IMR-90 (cell line): ENCODE results near the gene MAPRE2. TPM values are rescaled to one million over a fixed set of nuclear protein-coding genes. Genes with fewer than 3 reads are reported as not detected.

Experiments used
- ATAC-seq: fragments of 200-7000 bp; cut with Tn5 transposase; 2 replicates; pipeline ENCODE4 v1.9.1; 2020; ENCODE audit warnings: low read depth, mild to moderate bottlenecking, moderate library complexity
- BruUV-seq: library from RNA; stranded (reverse); fragments of 400-500 nt; replicated peaks from 2 replicates; lab custom pipeline; 2021; lab: Mats Ljungman, UMichigan
- CTCF ChIA-PET: fragments of 300-600 bp; formaldehyde crosslinking; extraction: SDS; loops from one replicate; lab custom pipeline; 2021; ENCODE audit warnings: antibody characterized with exemption; lab: Yijun Ruan, JAX
- POLR2A ChIA-PET: fragments of 300-600 bp; sonication (Branson Sonifier 250); formaldehyde crosslinking; loops from one replicate; lab custom pipeline; 2022; ENCODE audit warnings: antibody characterized with exemption; ENCODE audit not compliant: unreplicated experiment; lab: Charles Lee
- DNase-seq: peaks from one replicate; pipeline ENCODE4 v3.0.0; 2013
- H2AFZ ChIP-seq: replicated peaks from 2 replicates; pipeline ENCODE3; 2013; ENCODE audit warnings: low read length, mild to moderate bottlenecking; ENCODE audit not compliant: poor library complexity
- H2AK5ac ChIP-seq: 2 replicates; pipeline ENCODE4 v1.6.1; 2013; ENCODE audit warnings: low read depth, low read length, inconsistent platforms
- H2AK9ac ChIP-seq: replicated peaks from 2 replicates; pipeline ENCODE3; 2013; ENCODE audit warnings: mild to moderate bottlenecking, low read depth, low read length, moderate library complexity; ENCODE audit not compliant: poor library complexity
- H2BK120ac ChIP-seq: 2 replicates; pipeline ENCODE4 v1.6.1; 2013; ENCODE audit warnings: low read depth, low read length, inconsistent platforms
- H2BK15ac ChIP-seq: 3 replicates; pipeline ENCODE4 v1.6.1; 2013; ENCODE audit warnings: low read depth, low read length, inconsistent platforms
- H2BK20ac ChIP-seq: 2 replicates; pipeline ENCODE4 v1.6.1; 2013; ENCODE audit warnings: low read depth, mild to moderate bottlenecking, inconsistent platforms, low read length, moderate library complexity
- H2BK5ac ChIP-seq: 2 replicates; pipeline ENCODE4 v1.6.1; 2013; ENCODE audit warnings: mild to moderate bottlenecking, low read depth, low read length, inconsistent platforms; ENCODE audit not compliant: poor library complexity, severe bottlenecking
- H3K14ac ChIP-seq: replicated peaks from 2 replicates; pipeline ENCODE4 v1.6.1; 2013; ENCODE audit warnings: low read depth, low read length, inconsistent platforms
- H3K18ac ChIP-seq: 2 replicates; pipeline ENCODE4 v1.6.1; 2013; ENCODE audit warnings: low read depth, low read length, control low read depth
- H3K23ac ChIP-seq: 2 replicates; pipeline ENCODE4 v1.6.1; 2013; ENCODE audit warnings: low read depth, low read length, inconsistent platforms
- H3K27ac ChIP-seq: 2 replicates; pipeline ENCODE4 v1.5.1; 2013; ENCODE audit warnings: mild to moderate bottlenecking, control low read depth, low read length; ENCODE audit not compliant: insufficient read depth
- H3K27me3 ChIP-seq: 2 replicates; pipeline ENCODE4 v1.6.1; 2013; ENCODE audit warnings: low read length; ENCODE audit not compliant: control insufficient read depth, insufficient read depth
- H3K36me3 ChIP-seq: 2 replicates; pipeline ENCODE4 v1.6.1; 2013; ENCODE audit warnings: low read length, mixed read lengths; ENCODE audit not compliant: control insufficient read depth, insufficient read depth
- H3K4ac ChIP-seq: 2 replicates; pipeline ENCODE4 v1.6.1; 2013; ENCODE audit warnings: low read depth, low read length, inconsistent platforms
- H3K4me1 ChIP-seq: 2 replicates; pipeline ENCODE4 v1.6.1; 2013; ENCODE audit warnings: low read length, mixed read lengths; ENCODE audit not compliant: control insufficient read depth, insufficient read depth
- H3K4me2 ChIP-seq: 2 replicates; pipeline ENCODE4 v1.6.1; 2013; ENCODE audit warnings: low read depth, mild to moderate bottlenecking, control low read depth, low read length, moderate library complexity
- H3K4me3 ChIP-seq: 2 replicates; pipeline ENCODE4 v1.5.1; 2013; ENCODE audit warnings: low read depth, mild to moderate bottlenecking, control low read depth, low read length, moderate library complexity; ENCODE audit not compliant: insufficient read depth
- H3K56ac ChIP-seq: 2 replicates; pipeline ENCODE4 v1.6.1; 2013; ENCODE audit warnings: low read length, inconsistent platforms; ENCODE audit not compliant: insufficient read depth; ENCODE audit errors: extremely low read depth
- H3K79me1 ChIP-seq, 2 experiments: 2 replicates each; pipeline ENCODE4 v1.6.1; 2013; ENCODE audit warnings: low read length in 2 of 2, inconsistent platforms in 1 of 2, low read depth in 1 of 2
- H3K9ac ChIP-seq: 2 replicates; pipeline ENCODE4 v1.6.1; 2013; ENCODE audit warnings: low read depth, low read length, control low read depth
- H3K9me1 ChIP-seq: 2 replicates; pipeline ENCODE4 v1.6.1; 2013; ENCODE audit warnings: low read length, inconsistent platforms; ENCODE audit not compliant: insufficient read depth
- H3K9me3 ChIP-seq: 2 replicates; pipeline ENCODE4 v1.6.1; 2013; ENCODE audit warnings: low read length; ENCODE audit not compliant: control insufficient read depth, insufficient read depth
- H4K20me1 ChIP-seq: 2 replicates; pipeline ENCODE4 v1.6.1; 2013; ENCODE audit warnings: low read length, inconsistent platforms; ENCODE audit not compliant: insufficient read depth
- H4K5ac ChIP-seq: 2 replicates; pipeline ENCODE4 v1.6.1; 2013; ENCODE audit warnings: mild to moderate bottlenecking, low read depth, low read length, control low read depth
- H4K8ac ChIP-seq, 2 experiments: 2 replicates each; pipeline ENCODE4 v1.6.1; 2013; ENCODE audit warnings: low read depth in 2 of 2, low read length in 2 of 2, control low read depth in 1 of 2, inconsistent platforms in 1 of 2
- H4K91ac ChIP-seq: 2 replicates; pipeline ENCODE4 v1.6.1; 2013; ENCODE audit warnings: low read depth, low read length, inconsistent platforms; ENCODE audit not compliant: insufficient read depth
- SMC3 ChIP-seq: fragments of 150-350 bp; IDR thresholded peaks from 2 replicates; pipeline ENCODE4 v1.6.1; 2016; ENCODE audit warnings: low read depth, mild to moderate bottlenecking, antibody characterized with exemption, low read length, moderate library complexity
- WGBS, 2 experiments: methylation state at CpG; one replicate each; pipeline versions ENCODE4 v1.1.5 to v1.1.7; 2013; ENCODE audit warnings: missing lambda C conversion rate in 2 of 2; ENCODE audit not compliant: insufficient read length in 1 of 2; ENCODE audit errors: extremely low coverage in 2 of 2; 5-methylcytosine and 5-hydroxymethylcytosine counted together
- dilution Hi-C: fragments of 300-500 bp; cut with HindIII; formaldehyde crosslinking; loops from one replicate; pipeline ENCODE4 v1.14.3; 2018; ENCODE audit warnings: low sequenced_read_pairs; ENCODE audit not compliant: unreplicated experiment
- in situ Hi-C: fragments of 300-500 bp; cut with MboI; formaldehyde crosslinking; loops from 3 replicates; pipeline ENCODE4 v1.14.3; 2019; ENCODE audit warnings: low sequenced_read_pairs, inconsistent platforms, mixed read lengths
- intact Hi-C: fragments of 100-400 bp; cut with micrococcal nuclease; formaldehyde crosslinking; loops from 2 replicates; pipeline ENCODE4 v1.10.0; 2022
- polyA plus RNA-seq, 3 experiments: library from polyadenylated mRNA; depleted of rRNA; stranded (reverse); fragments of >200 nt; gene quantifications; 2 replicates each; pipeline ENCODE4 v1.2.3, GENCODE V29; 2012; ENCODE audit warnings: low replicate concordance in 1 of 3
- total RNA-seq: library from RNA; depleted of rRNA; stranded (reverse); fragments of >200 nt; gene quantifications from 2 replicates; pipeline ENCODE4 v1.2.3, GENCODE V29; 2012
- TF ChIP-seq, protein P1 (sequence below): fragments of 150-350 bp; IDR thresholded peaks from 2 replicates; pipeline ENCODE4 v1.6.1; 2017; ENCODE audit warnings: mild to moderate bottlenecking, antibody characterized with exemption, low read length, low read depth

The MAPRE2 gene
- total and polyA plus RNA-seq, 2 of the 4 experiments (the other 2 are of a cell fraction), result 19.6 to 23.8 TPM

DNA sequence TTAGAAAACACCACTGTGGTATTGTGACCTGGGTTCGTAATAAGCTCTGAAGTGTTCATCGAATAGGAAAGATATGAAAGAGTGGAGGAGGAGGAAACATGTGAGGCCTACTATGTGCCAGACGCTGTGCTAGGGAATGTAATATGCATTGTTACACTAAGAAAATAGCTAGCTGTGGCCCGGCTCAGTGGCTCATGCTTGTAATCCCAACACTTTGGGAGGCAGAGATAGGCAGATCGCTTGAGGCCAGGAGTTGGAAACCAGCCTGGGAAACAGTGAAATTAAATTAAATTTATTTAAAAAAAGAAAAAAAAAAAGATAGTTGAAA lies 150.4 kb downstream of the MAPRE2 start:
- no peak overlapping the region for H3K9ac ChIP-seq
- no peak overlapping the region for H2AK5ac ChIP-seq
- H3K4me1 ChIP-seq, result no peaks in the 10 kb centered on the region
- H3K27ac ChIP-seq, result no peak overlapping the region
- H3K18ac ChIP-seq, result no peak overlapping the region
- H2AFZ ChIP-seq, result no peak overlapping the region
- H3K9me1 ChIP-seq, result no peaks in the 10 kb centered on the region
- DNase-seq, result no peak
- no peak overlapping the region for H3K4ac ChIP-seq
- H2BK20ac ChIP-seq, result no peak overlapping the region
- POLR2A ChIA-PET, result no interaction called here
- CTCF ChIA-PET, result no interaction called here
- no peak overlapping the region for H3K56ac ChIP-seq
- 25% methylated on average over 1 of the region's 5 CpGs; no CpG with 5 or more reads in 1 of the 2 experiments for WGBS, 2 experiments
- intact Hi-C loops, result no loop called here
- no peaks in the 10 kb centered on the region for H3K36me3 ChIP-seq
- no peaks in the 10 kb centered on the region for H4K20me1 ChIP-seq
- H2BK15ac ChIP-seq, result no peak overlapping the region
- no peak overlapping the region for H4K5ac ChIP-seq
- no peaks in the 10 kb centered on the region for H3K9me3 ChIP-seq
- dilution Hi-C loops, result no loop called here
- peaks cover 5% of the 10 kb centered on the region for H3K27me3 ChIP-seq
- no peak overlapping the region for H3K23ac ChIP-seq
- H3K14ac ChIP-seq, result no peak overlapping the region
- no peak overlapping the region for H4K91ac ChIP-seq
- no peak overlapping the region for H2BK120ac ChIP-seq
- BruUV-seq, result no TSS peak
- H3K4me3 ChIP-seq, result no peak overlapping the region
- H3K4me2 ChIP-seq, result no peak overlapping the region
- no peaks in the 10 kb centered on the region for H3K79me1 ChIP-seq
- H4K8ac ChIP-seq, result no peak overlapping the region
- TF ChIP-seq, protein P1, sequence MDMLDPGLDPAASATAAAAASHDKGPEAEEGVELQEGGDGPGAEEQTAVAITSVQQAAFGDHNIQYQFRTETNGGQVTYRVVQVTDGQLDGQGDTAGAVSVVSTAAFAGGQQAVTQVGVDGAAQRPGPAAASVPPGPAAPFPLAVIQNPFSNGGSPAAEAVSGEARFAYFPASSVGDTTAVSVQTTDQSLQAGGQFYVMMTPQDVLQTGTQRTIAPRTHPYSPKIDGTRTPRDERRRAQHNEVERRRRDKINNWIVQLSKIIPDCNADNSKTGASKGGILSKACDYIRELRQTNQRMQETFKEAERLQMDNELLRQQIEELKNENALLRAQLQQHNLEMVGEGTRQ, result no peak
- no peak for TF ChIP-seq SMC3
- no peak overlapping the region for H2AK9ac ChIP-seq
- no peak for ATAC-seq
- H2BK5ac ChIP-seq, result no peak overlapping the region
- in situ Hi-C loops, result no loop called here
